ENCODE measurements around the gene GOPC. TPM values are rescaled to one million over a fixed set of nuclear protein-coding genes. Genes with fewer than 3 reads are reported as not detected.

The GOPC gene
- total and polyA plus RNA-seq, 3 experiments from 2014 or later: 15.5 to 22.0 (median 21.2) TPM

DNA sequence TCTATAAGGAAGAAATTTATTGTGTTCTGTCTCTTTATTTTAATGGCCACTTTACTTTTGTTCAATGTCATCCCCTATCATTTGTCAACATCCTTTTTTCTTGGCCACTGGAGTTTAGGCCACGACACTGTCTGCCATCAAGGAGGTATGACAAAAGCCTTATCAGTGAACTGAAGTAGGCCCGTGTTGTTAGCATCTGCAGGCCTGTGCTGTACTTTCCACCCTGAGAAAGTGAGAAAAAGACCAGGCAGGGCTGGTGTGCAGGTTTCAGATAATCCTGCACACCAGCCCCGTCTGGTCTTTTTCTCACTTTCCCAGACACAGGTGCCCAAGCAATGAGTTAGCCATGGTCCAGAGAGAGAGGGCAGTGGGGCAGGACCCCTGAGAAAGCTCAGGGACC lies 57.6 kb downstream of the GOPC start:
- Mint-ChIP-seq H3K36me3 (peaks cover 0 to 4% (median 0%) of the 10 kb centered on the region in 3 donors), H3K27ac (peak overlapping the region in 1 of 8 donors; percentile 56), H3K27me3 (peaks cover 0 to 8% of the 10 kb centered on the region in 2 donors), H3K4me3 (no peak overlapping the region), H3K9me3 (no peaks in the 10 kb centered on the region), H3K4me1 (peaks cover 24 to 31% (median 29%) of the 10 kb centered on the region in 3 donors)
- Histone ChIP-seq H3K36me3 (ENCODE audit: insufficient read depth, low read length) (no peaks in the 10 kb centered on the region), H3K4me1 (ENCODE audit: insufficient read depth, low read length) (peaks cover 20% of the 10 kb centered on the region), H3K4me3 (ENCODE audit: low read length) (no peak overlapping the region), H3K9me3 (ENCODE audit: low read length) (no peaks in the 10 kb centered on the region), H3K27me3 (ENCODE audit: insufficient read depth, low read length, poor library complexity, severe bottlenecking) (no peaks in the 10 kb centered on the region), H3K27ac (ENCODE audit: low read depth, low read length) (no peak overlapping the region)
- ChIA-PET CTCF (no interaction called here), POLR2A (no interaction called here)
- no peak for DNase-seq

DNA sequence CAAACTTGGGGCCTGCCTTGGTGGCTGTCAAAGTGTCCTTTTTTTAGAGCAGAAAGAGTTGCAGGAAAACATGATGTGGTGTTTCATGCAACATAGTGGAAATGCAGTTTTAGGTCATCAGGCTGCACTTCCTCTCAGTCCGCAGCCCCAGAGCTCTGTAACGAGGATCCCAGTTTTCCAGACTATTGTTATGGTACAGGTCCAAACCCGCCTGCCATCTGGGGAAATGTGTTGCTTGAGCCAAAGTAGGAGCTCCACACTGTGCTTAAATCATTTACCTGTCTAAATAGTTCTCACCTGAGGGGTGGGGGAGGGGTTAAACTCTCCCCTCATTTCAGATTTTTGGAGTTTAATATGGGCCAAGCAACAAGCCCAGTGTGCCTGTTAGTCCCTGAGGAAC lies 59.8 kb downstream of the GOPC start:
- Mint-ChIP-seq H3K36me3 (peaks cover 0 to 1% (median 1%) of the 10 kb centered on the region in 3 donors), H3K4me1 (peaks cover 8 to 13% (median 12%) of the 10 kb centered on the region in 3 donors), H3K27ac (no peak overlapping the region), H3K9me3 (no peaks in the 10 kb centered on the region), H3K4me3 (no peak overlapping the region), H3K27me3 (peaks cover 1 to 15% of the 10 kb centered on the region in 2 donors)
- H3K4me3 ChIP-seq (ENCODE audit: low read length): no peak overlapping the region
- DNase-seq: no peak
- H3K9me3 ChIP-seq (ENCODE audit: low read length): no peaks in the 10 kb centered on the region
- no peaks in the 10 kb centered on the region for H3K36me3 ChIP-seq (ENCODE audit: insufficient read depth, low read length)
- H3K4me1 ChIP-seq (ENCODE audit: insufficient read depth, low read length): peaks cover 5% of the 10 kb centered on the region
- POLR2A ChIA-PET: no interaction called here
- no peaks in the 10 kb centered on the region for H3K27me3 ChIP-seq (ENCODE audit: insufficient read depth, low read length, poor library complexity, severe bottlenecking)
- H3K27ac ChIP-seq (ENCODE audit: low read depth, low read length): no peak overlapping the region
- CTCF ChIA-PET: no interaction called here

- H3K4me1 ChIP-seq (ENCODE audit: insufficient read depth, low read length): no peaks in the 10 kb centered on the region
- no peak overlapping the region for H3K4me3 Mint-ChIP-seq
- H3K36me3 ChIP-seq (ENCODE audit: insufficient read depth, low read length): no peaks in the 10 kb centered on the region
- H3K27ac Mint-ChIP-seq: no peak overlapping the region
- no peak overlapping the region for H3K27ac ChIP-seq (ENCODE audit: low read depth, low read length)
- H3K4me1 Mint-ChIP-seq: no peaks in the 10 kb centered on the region
- no peaks in the 10 kb centered on the region for H3K27me3 ChIP-seq (ENCODE audit: insufficient read depth, low read length, poor library complexity, severe bottlenecking)
- no peak for DNase-seq
- H3K9me3 ChIP-seq (ENCODE audit: low read length): no peaks in the 10 kb centered on the region
- no peaks in the 10 kb centered on the region for H3K9me3 Mint-ChIP-seq
- ChIA-PET CTCF (no interaction called here), POLR2A (no interaction called here)
- H3K27me3 Mint-ChIP-seq: peaks cover 1 to 15% of the 10 kb centered on the region in 2 donors
- H3K36me3 Mint-ChIP-seq: peaks cover 0 to 1% (median 1%) of the 10 kb centered on the region in 3 donors
- H3K4me3 ChIP-seq (ENCODE audit: low read length): no peak overlapping the region
These were observed 61.6 kb downstream of the GOPC start for GRCh38 chr6:117540670-117541069.

DNA sequence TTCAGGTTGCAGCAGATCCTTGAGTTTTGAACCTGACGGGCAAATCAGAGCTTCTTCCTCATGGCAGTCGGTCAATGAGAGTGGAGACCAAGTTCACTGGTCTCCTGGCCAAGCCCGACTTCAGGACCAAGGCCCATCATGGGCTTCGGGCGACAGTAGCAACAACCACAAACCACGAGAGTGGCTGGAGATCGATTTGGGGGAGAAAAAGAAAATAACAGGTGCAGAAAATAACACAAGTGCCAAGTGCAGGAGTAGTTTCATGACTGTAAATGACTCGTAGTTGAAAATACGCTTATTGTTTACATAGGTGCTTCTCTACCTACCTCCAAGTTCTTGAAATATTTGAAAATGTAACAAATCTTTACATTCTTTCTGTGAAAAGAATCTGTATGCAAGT lies 63.7 kb downstream of the GOPC start:
- no peaks in the 10 kb centered on the region for H3K9me3 ChIP-seq (ENCODE audit: low read length)
- CTCF ChIA-PET: no interaction called here
- POLR2A ChIA-PET: no interaction called here

GRCh38 chr6:117536317-117536716 lies 66.0 kb downstream of the GOPC start:
- DNase-seq: no peak
- no peaks in the 10 kb centered on the region for H3K36me3 ChIP-seq (ENCODE audit: insufficient read depth, low read length)
- Mint-ChIP-seq H3K27ac (peak overlapping the region in 1 of 8 donors; percentile 11), H3K4me1 (no peaks in the 10 kb centered on the region), H3K27me3 (peaks cover 1 to 18% of the 10 kb centered on the region in 2 donors), H3K4me3 (no peak overlapping the region), H3K36me3 (peaks cover 0 to 4% (median 1%) of the 10 kb centered on the region in 3 donors), H3K9me3 (no peaks in the 10 kb centered on the region)
- POLR2A ChIA-PET: no interaction called here
- H3K4me1 ChIP-seq (ENCODE audit: insufficient read depth, low read length): no peaks in the 10 kb centered on the region
- H3K9me3 ChIP-seq (ENCODE audit: low read length): no peaks in the 10 kb centered on the region
- CTCF ChIA-PET: no interaction called here
- no peaks in the 10 kb centered on the region for H3K27me3 ChIP-seq (ENCODE audit: insufficient read depth, low read length, poor library complexity, severe bottlenecking)
- no peak overlapping the region for H3K4me3 ChIP-seq (ENCODE audit: low read length)
- no peak overlapping the region for H3K27ac ChIP-seq (ENCODE audit: low read depth, low read length)

More for the DNA sequence above, 63.7 kb downstream of the GOPC start:
- Mint-ChIP-seq H3K4me3 (no peak overlapping the region), H3K36me3 (peaks cover 0 to 1% (median 1%) of the 10 kb centered on the region in 3 donors), H3K27ac (no peak overlapping the region), H3K27me3 (peaks cover 1 to 18% of the 10 kb centered on the region in 2 donors), H3K4me1 (no peaks in the 10 kb centered on the region), H3K9me3 (no peaks in the 10 kb centered on the region)
- no peaks in the 10 kb centered on the region for H3K36me3 ChIP-seq (ENCODE audit: insufficient read depth, low read length)
- H3K4me1 ChIP-seq (ENCODE audit: insufficient read depth, low read length): no peaks in the 10 kb centered on the region
- H3K27me3 ChIP-seq (ENCODE audit: insufficient read depth, low read length, poor library complexity, severe bottlenecking): no peaks in the 10 kb centered on the region
- no peak overlapping the region for H3K27ac ChIP-seq (ENCODE audit: low read depth, low read length)
- DNase-seq: no peak
- no peak overlapping the region for H3K4me3 ChIP-seq (ENCODE audit: low read length)

DNA sequence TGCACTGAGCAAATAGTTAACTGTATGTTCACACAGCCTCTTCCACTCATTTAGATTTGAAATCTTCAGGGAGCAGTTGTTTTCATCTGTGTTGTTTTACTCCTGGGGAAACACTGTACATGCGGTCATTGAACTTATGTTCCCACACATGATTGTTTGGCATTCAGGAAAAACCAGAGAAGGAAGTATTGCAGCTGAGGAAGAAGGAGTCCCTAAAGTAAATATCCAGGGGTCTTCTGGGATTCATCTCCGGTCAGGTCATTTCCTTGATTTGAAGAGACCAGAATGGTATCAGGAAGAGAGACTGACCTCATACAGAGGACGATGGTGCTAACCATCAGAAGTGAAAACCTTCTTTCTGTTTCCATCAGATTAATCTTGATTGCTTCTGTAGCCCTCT lies 67.3 kb downstream of the GOPC start:
- no peak overlapping the region for H3K4me3 Mint-ChIP-seq
- H3K27me3 Mint-ChIP-seq: peaks cover 1 to 16% of the 10 kb centered on the region in 2 donors
- DNase-seq: no peak
- peaks cover 0 to 4% (median 0%) of the 10 kb centered on the region in 3 donors for H3K36me3 Mint-ChIP-seq
- no peaks in the 10 kb centered on the region for H3K4me1 Mint-ChIP-seq
- Histone ChIP-seq H3K4me1 (ENCODE audit: insufficient read depth, low read length) (no peaks in the 10 kb centered on the region), H3K27me3 (ENCODE audit: insufficient read depth, low read length, poor library complexity, severe bottlenecking) (no peaks in the 10 kb centered on the region), H3K36me3 (ENCODE audit: insufficient read depth, low read length) (no peaks in the 10 kb centered on the region), H3K27ac (ENCODE audit: low read depth, low read length) (no peak overlapping the region), H3K4me3 (ENCODE audit: low read length) (no peak overlapping the region), H3K9me3 (ENCODE audit: low read length) (no peaks in the 10 kb centered on the region)
- no peaks in the 10 kb centered on the region for H3K9me3 Mint-ChIP-seq
- CTCF ChIA-PET: no interaction called here
- POLR2A ChIA-PET: no interaction called here
- H3K27ac Mint-ChIP-seq: no peak overlapping the region

- no peak overlapping the region for H3K4me3 Mint-ChIP-seq
- no peak overlapping the region for H3K27ac ChIP-seq (ENCODE audit: low read depth, low read length)
- no peaks in the 10 kb centered on the region for H3K4me1 ChIP-seq (ENCODE audit: insufficient read depth, low read length)
- H3K4me3 ChIP-seq (ENCODE audit: low read length): no peak overlapping the region
- no peaks in the 10 kb centered on the region for H3K9me3 Mint-ChIP-seq
- H3K27me3 ChIP-seq (ENCODE audit: insufficient read depth, low read length, poor library complexity, severe bottlenecking): no peaks in the 10 kb centered on the region
- H3K36me3 Mint-ChIP-seq: peaks cover 0 to 2% (median 0%) of the 10 kb centered on the region in 3 donors
- H3K27ac Mint-ChIP-seq: no peak overlapping the region
- DNase-seq: no peak
- no peaks in the 10 kb centered on the region for H3K9me3 ChIP-seq (ENCODE audit: low read length)
- no peaks in the 10 kb centered on the region for H3K4me1 Mint-ChIP-seq
- H3K27me3 Mint-ChIP-seq: peaks cover 1 to 15% of the 10 kb centered on the region in 2 donors
- CTCF ChIA-PET: no interaction called here
- no peaks in the 10 kb centered on the region for H3K36me3 ChIP-seq (ENCODE audit: insufficient read depth, low read length)
- POLR2A ChIA-PET: no interaction called here
These were observed 68.5 kb downstream of the GOPC start for GRCh38 chr6:117533775-117534174.

DNA sequence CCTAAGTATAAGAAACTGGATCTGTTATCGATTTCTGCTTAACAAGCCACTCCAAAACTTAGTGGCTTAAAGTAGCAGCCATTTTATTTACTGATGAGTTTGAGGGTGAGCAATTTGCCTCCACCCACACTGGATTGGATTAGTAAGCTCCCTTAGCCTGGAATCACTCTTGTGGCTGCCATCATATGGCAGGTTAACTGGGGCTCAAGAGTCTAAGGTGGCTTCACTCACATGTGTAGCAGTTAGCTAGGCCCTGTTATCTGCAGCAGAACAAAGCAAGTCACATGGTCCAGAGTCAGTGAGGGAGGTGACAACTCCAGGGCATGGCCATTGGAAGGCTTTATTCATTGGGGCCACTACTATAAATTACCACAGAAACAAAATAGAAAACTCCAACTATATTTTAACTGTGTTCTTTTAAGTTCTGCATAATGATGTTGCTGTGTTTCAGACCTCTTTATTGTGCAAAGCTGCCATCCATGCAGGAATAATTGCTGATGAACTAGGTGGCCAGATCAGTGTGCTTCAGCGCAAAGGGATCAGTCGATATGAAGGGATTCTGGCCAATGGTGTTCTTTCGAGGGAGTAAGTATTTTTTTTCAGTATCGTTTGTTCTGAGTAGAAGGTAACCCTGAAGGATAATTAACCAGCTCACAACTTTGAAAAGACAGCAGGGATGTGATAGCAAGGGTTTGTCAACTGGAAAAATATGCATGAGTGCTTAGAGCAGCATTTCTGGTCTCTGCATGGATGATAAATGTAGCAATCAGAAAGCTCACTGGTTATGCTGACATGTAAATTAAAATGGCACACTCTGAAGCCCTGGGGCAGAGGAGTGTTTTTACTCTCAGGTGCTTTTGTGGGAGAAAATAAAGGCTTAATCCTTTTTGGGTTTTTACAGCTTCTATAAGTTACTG lies 70.2 kb downstream of the GOPC start:
- DNase-seq: no peak
- Histone ChIP-seq H3K27ac (ENCODE audit: low read depth, low read length) (no peak overlapping the region), H3K4me3 (ENCODE audit: low read length) (no peak overlapping the region), H3K27me3 (ENCODE audit: insufficient read depth, low read length, poor library complexity, severe bottlenecking) (no peaks in the 10 kb centered on the region), H3K4me1 (ENCODE audit: insufficient read depth, low read length) (no peaks in the 10 kb centered on the region), H3K9me3 (ENCODE audit: low read length) (no peaks in the 10 kb centered on the region), H3K36me3 (ENCODE audit: insufficient read depth, low read length) (no peaks in the 10 kb centered on the region)
- Mint-ChIP-seq H3K27ac (no peak overlapping the region), H3K36me3 (peaks cover 0 to 2% (median 0%) of the 10 kb centered on the region in 3 donors), H3K4me1 (no peaks in the 10 kb centered on the region), H3K9me3 (no peaks in the 10 kb centered on the region), H3K27me3 (peaks cover 0 to 9% of the 10 kb centered on the region in 2 donors), H3K4me3 (no peak overlapping the region)
- ChIA-PET POLR2A (no interaction called here), CTCF (interaction anchor here (1.0 to 1.6 kb wide), 2 partner anchors 14 to 82 kb away, joined by 3 read pairs; no protein-coding TSS in a partner anchor)

All from CD8-positive, alpha-beta memory T cell (primary cell).